K562 (cell line): ENCODE data around the gene KITLG. TPM values are rescaled to one million over a fixed set of nuclear protein-coding genes. Genes with fewer than 3 reads are reported as not detected.

Source experiments
- ATAC-seq: fragments of 200-7000 bp; cut with Tn5 transposase; 3 replicates; pipeline ENCODE4 v1.9.1; 2020; ENCODE audit warnings: moderate library complexity
- BruUV-seq: library from RNA; stranded (reverse); fragments of 400-500 nt; replicated peaks from 2 replicates; lab custom pipeline; 2021; lab: Mats Ljungman, UMichigan
- CTCF ChIA-PET: fragments of 300-600 bp; formaldehyde crosslinking; extraction: SDS; loops from one replicate; lab custom pipeline; 2021; ENCODE audit warnings: low intra/inter-chr PET ratio; lab: Yijun Ruan, JAX
- POLR2A ChIA-PET: fragments of 300-600, 350-650 bp; sonication (Branson Sonifier 250); formaldehyde crosslinking; extraction: SDS; loops from one replicate; lab custom pipeline; 2021; ENCODE audit warnings: antibody characterized with exemption, inconsistent platforms; lab: Yijun Ruan, JAX
- DNase-seq, 4 experiments: peaks; one replicate each; pipeline versions ENCODE4 v3.0.0 to v3.0.0-alpha.2; 2011 to 2018; ENCODE audit warnings: low spot score in 3 of 4, mixed read lengths in 3 of 4; ENCODE audit errors: extremely low read depth in 1 of 4
- FAIRE-seq: peaks from 2 replicates; lab custom pipeline; 2011; peaks lifted over from hg19 to GRCh38; lab: Jason Lieb, UNC
- H2AFZ ChIP-seq: 2 replicates; pipeline ENCODE4 v1.6.0; 2011; ENCODE audit warnings: low read depth, low read length, control low read depth, inconsistent platforms
- H3K27ac ChIP-seq: fragments of 200-600 bp; 3 replicates; pipeline ENCODE4 v1.8.0; 2011; ENCODE audit warnings: low read depth, mild to moderate bottlenecking, control low read depth, inconsistent platforms, low read length, moderate library complexity, mixed read lengths; ENCODE audit errors: extremely low read depth
- H3K27me3 ChIP-seq, 2 experiments: fragments of 300-600 bp in 1 of 2; 2 replicates in 1 of 2; 3 replicates in 1 of 2; pipeline versions ENCODE4 v1.6.0 to v1.8.0; 2011; ENCODE audit warnings: inconsistent platforms in 2 of 2, low read length in 2 of 2, mild to moderate bottlenecking in 1 of 2, mixed read lengths in 1 of 2, moderate library complexity in 1 of 2; ENCODE audit not compliant: control insufficient read depth in 2 of 2, insufficient read depth in 2 of 2
- H3K36me3 ChIP-seq: fragments of 300-600 bp; 3 replicates; pipeline ENCODE4 v1.8.0; 2011; ENCODE audit warnings: mild to moderate bottlenecking, low read length, inconsistent platforms; ENCODE audit not compliant: control insufficient read depth, insufficient read depth
- H3K4me1 ChIP-seq, 2 experiments: fragments of 200-600 bp in 1 of 2; replicated peaks in 1 of 2; 2 replicates in 1 of 2; 3 replicates in 1 of 2; pipeline versions ENCODE4 v1.5.1 to v1.8.0; 2011; ENCODE audit warnings: inconsistent platforms in 2 of 2, low read length in 2 of 2, mild to moderate bottlenecking in 1 of 2, mixed read lengths in 1 of 2, moderate library complexity in 1 of 2; ENCODE audit not compliant: control insufficient read depth in 2 of 2, insufficient read depth in 2 of 2
- H3K4me2 ChIP-seq: 2 replicates; pipeline ENCODE4 v1.6.1; 2011; ENCODE audit warnings: low read length, control low read depth, inconsistent platforms, mixed read lengths; ENCODE audit not compliant: insufficient read depth
- H3K4me3 ChIP-seq: fragments of 200-600 bp; sonication (generic), shearing (Covaris generic); 2 replicates; pipeline ENCODE4 v1.5.1; 2016; ENCODE audit warnings: control low read depth, inconsistent platforms
- H3K79me2 ChIP-seq: fragments of 200-600 bp; 3 replicates; pipeline ENCODE4 v1.8.0; 2011; ENCODE audit warnings: low read length, inconsistent platforms; ENCODE audit not compliant: control insufficient read depth, insufficient read depth
- H3K9ac ChIP-seq, 2 experiments: 2 replicates each; pipeline versions ENCODE4 v1.6.0 to v1.6.1; 2011; ENCODE audit warnings: low read depth in 2 of 2, low read length in 2 of 2, control low read depth in 1 of 2, inconsistent platforms in 1 of 2, mild to moderate bottlenecking in 1 of 2, mixed read lengths in 1 of 2; ENCODE audit not compliant: insufficient read depth in 1 of 2
- H3K9me1 ChIP-seq: one replicate; pipeline ENCODE4 v1.6.0; 2011; ENCODE audit warnings: inconsistent platforms, mild to moderate bottlenecking, low read length, moderate library complexity; ENCODE audit not compliant: control insufficient read depth, insufficient read depth
- H3K9me3 ChIP-seq: replicated peaks from 2 replicates; pipeline ENCODE4 v1.5.1; 2011; ENCODE audit warnings: low read depth, low read length, inconsistent platforms; ENCODE audit not compliant: control insufficient read depth, insufficient read depth
- H4K20me1 ChIP-seq: replicated peaks from 2 replicates; pipeline ENCODE4 v1.6.1; 2011; ENCODE audit warnings: low read length, inconsistent platforms, mixed read lengths; ENCODE audit not compliant: control insufficient read depth, insufficient read depth
- CBFB ChIP-seq: sonication (generic); formaldehyde crosslinking; IDR thresholded peaks from 2 replicates; pipeline ENCODE4 v1.4.0; 2020; ENCODE audit warnings: mild to moderate bottlenecking, missing genetic modification reagents
- CEBPG ChIP-seq, 3 experiments: fragments of 200-800 bp in 1 of 3; sonication (Bioruptor generic) in 1 of 3; sonication (generic) in 1 of 3; formaldehyde crosslinking in 1 of 3; IDR thresholded peaks in 2 of 3; conservative IDR thresholded peaks in 1 of 3; 2 replicates each; pipeline versions ENCODE4 v1.6.1 to v1.8.0; 2016 to 2022; ENCODE audit warnings: missing compliant biosample characterization in 2 of 3, missing genetic modification characterization in 2 of 3, mild to moderate bottlenecking in 1 of 3, missing genetic modification reagents in 1 of 3
- ETS2 ChIP-seq: IDR thresholded peaks from 2 replicates; pipeline ENCODE4 v1.6.1; 2016; ENCODE audit warnings: borderline replicate concordance, missing genetic modification characterization, mild to moderate bottlenecking, moderate library complexity, missing compliant biosample characterization; ENCODE audit not compliant: poor library complexity, severe bottlenecking
- HDAC3 ChIP-seq: fragments of 450-650 bp; IDR thresholded peaks from 2 replicates; pipeline ENCODE4 v1.6.1; 2018; ENCODE audit warnings: borderline replicate concordance, mild to moderate bottlenecking, moderate library complexity; ENCODE audit not compliant: partially characterized antibody
- SIX5 ChIP-seq, 2 experiments: IDR thresholded peaks; 2 replicates each; pipeline ENCODE4 v1.6.1; 2011; ENCODE audit warnings: low read length in 2 of 2, borderline replicate concordance in 1 of 2, low read depth in 1 of 2, mild to moderate bottlenecking in 1 of 2, moderate library complexity in 1 of 2; ENCODE audit not compliant: insufficient read depth in 1 of 2
- STAT5B ChIP-seq: fragments of 250-450 bp; sonication (Bioruptor Pico); IDR thresholded peaks from 2 replicates; pipeline ENCODE4 v1.8.0; 2021; ENCODE audit warnings: mild to moderate bottlenecking, inconsistent platforms
- ZBTB17 ChIP-seq: fragments of 450-650 bp; formaldehyde crosslinking; IDR thresholded peaks from 2 replicates; pipeline ENCODE4 v1.4.0; 2020; ENCODE audit warnings: mild to moderate bottlenecking
- ZNF583 ChIP-seq: fragments of 250-450 bp; sonication (Bioruptor Pico); IDR thresholded peaks from 2 replicates; pipeline ENCODE4 v1.4.0; 2020
- ZNF766 ChIP-seq: fragments of 200-800 bp; sonication (Bioruptor generic); conservative IDR thresholded peaks from 2 replicates; pipeline ENCODE4 v1.6.1; 2016; ENCODE audit warnings: missing genetic modification characterization, missing compliant biosample characterization
- WGBS: fragments of 100-300 bp; shearing (Covaris generic); methylation state at CpG from one replicate; pipeline ENCODE4 v1.1.6; 2016; ENCODE audit warnings: low coverage, mixed read lengths; ENCODE audit not compliant: insufficient coverage; ENCODE audit errors: missing lambda C conversion rate; 5-methylcytosine and 5-hydroxymethylcytosine counted together
- in situ Hi-C: fragments of 300-500 bp; cut with MboI; formaldehyde crosslinking; loops from 4 replicates; pipeline ENCODE4 v1.15.0; 2018; ENCODE audit warnings: inconsistent platforms, mixed read lengths
- intact Hi-C: fragments of 100-400 bp; cut with micrococcal nuclease; formaldehyde crosslinking; loops from 2 replicates; pipeline ENCODE4 v1.14.2; 2022
- polyA plus RNA-seq, 8 experiments: library from polyadenylated mRNA; depleted of rRNA in 4 of 8; stranded (reverse) in 5 of 8; unstranded in 3 of 8; fragments of >200 nt; fragmentation: Nextera tagmentation in 2 of 8; fragmentation: Illumina TruSeq in 1 of 8; extraction: Ambion mirVana in 2 of 8; extraction: Trizol in 1 of 8; gene quantifications; 2 replicates each; pipeline versions ENCODE4 v1.2.1 to v1.2.3, GENCODE V29; 2011 to 2014; ENCODE audit warnings: inconsistent platforms in 1 of 8, missing spikeins in 1 of 8
- total RNA-seq, 7 experiments: library from RNA; depleted of rRNA in 6 of 7; stranded (reverse); fragments of >200 nt in 6 of 7; fragmentation: Illumina TruSeq in 2 of 7; extraction: Trizol in 2 of 7; gene quantifications; 2 replicates each; pipeline versions ENCODE4 v1.2.1 to v1.2.3, GENCODE V29; 2011 to 2021; ENCODE audit warnings: low replicate concordance in 1 of 7
- TF ChIP-seq, protein P1 (sequence below): fragments of 250-450 bp; sonication (Bioruptor Pico); IDR thresholded peaks from 2 replicates; pipeline ENCODE4 v1.8.0; 2021; ENCODE audit warnings: mild to moderate bottlenecking, moderate library complexity
- TF ChIP-seq, protein P2 (sequence below): fragments of 450-650 bp; formaldehyde crosslinking; IDR thresholded peaks from 2 replicates; pipeline ENCODE4 v1.4.0; 2020; ENCODE audit warnings: mild to moderate bottlenecking, mixed read lengths
- TF ChIP-seq, protein P3 (sequence below): fragments of 450-650 bp; formaldehyde crosslinking; IDR thresholded peaks from 2 replicates; pipeline ENCODE4 v1.4.0; 2022; ENCODE audit warnings: missing genetic modification characterization

KITLG gene
- total and polyA plus RNA-seq, 9 of the 15 experiments (the other 6 are each of a cell fraction or from before 2014, with no cell fraction given): 0.04 to 0.09 (median 0.04) TPM; not detected in 6

DNA sequence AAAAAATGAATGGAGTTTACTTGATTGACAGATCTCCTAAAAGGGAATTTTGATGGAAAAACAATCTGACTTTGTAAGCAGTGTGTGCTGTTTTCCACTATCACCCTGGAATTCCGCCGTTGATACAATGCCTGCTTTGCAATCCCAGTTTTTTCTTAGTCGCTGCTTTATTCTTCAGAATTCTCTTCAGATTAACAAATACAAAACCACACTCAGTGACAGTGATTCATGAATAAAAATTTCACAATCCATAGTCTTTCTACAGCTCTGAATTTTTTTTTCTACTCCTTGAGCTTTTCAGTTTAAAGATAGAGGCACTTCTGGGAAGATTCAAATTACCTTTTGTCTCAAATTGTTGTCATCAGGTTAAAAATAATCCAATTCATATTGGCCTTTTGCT, 44.6 kb upstream of the KITLG start:
- intact Hi-C loops (no loop called here), in situ Hi-C loops (no loop called here)
- ChIA-PET POLR2A (no interaction called here), CTCF (no interaction called here)
- no peak overlapping the region for H3K27ac ChIP-seq
- H3K27me3 ChIP-seq: no peaks in the 10 kb centered on the region
- no peak overlapping the region for H2AFZ ChIP-seq
- BruUV-seq: no TSS peak
- H3K4me2 ChIP-seq: no peak overlapping the region
- H3K9me3 ChIP-seq: no peaks in the 10 kb centered on the region
- no peaks in the 10 kb centered on the region for H3K4me1 ChIP-seq
- no peak overlapping the region for H3K4me3 ChIP-seq
- no peaks in the 10 kb centered on the region for H3K36me3 ChIP-seq
- WGBS: 0% methylated on average over 3 of the region's 3 CpGs
- no peak for ATAC-seq
- no peaks in the 10 kb centered on the region for H3K9me1 ChIP-seq
- H3K79me2 ChIP-seq: no peaks in the 10 kb centered on the region
- TF ChIP-seq, protein P1, sequence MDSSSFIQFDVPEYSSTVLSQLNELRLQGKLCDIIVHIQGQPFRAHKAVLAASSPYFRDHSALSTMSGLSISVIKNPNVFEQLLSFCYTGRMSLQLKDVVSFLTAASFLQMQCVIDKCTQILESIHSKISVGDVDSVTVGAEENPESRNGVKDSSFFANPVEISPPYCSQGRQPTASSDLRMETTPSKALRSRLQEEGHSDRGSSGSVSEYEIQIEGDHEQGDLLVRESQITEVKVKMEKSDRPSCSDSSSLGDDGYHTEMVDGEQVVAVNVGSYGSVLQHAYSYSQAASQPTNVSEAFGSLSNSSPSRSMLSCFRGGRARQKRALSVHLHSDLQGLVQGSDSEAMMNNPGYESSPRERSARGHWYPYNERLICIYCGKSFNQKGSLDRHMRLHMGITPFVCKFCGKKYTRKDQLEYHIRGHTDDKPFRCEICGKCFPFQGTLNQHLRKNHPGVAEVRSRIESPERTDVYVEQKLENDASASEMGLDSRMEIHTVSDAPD (CRISPR knock-in tag): no peak
- TF ChIP-seq HDAC3 (no peak), ZBTB17 (CRISPR knock-in tag) (no peak), ETS2 (tag) (no peak), CEBPG (CRISPR knock-in tag; IDR thresholded peaks at IDR 0.05) (no peak), CEBPG (tag; conservative IDR thresholded peaks at IDR 0.05 in 1 of 2, IDR thresholded peaks at IDR 0.05 in 1 of 2) (no peak), SIX5 (IDR thresholded peaks at IDR 0.05; ENCODE audit: borderline replicate concordance in 1 of 2, insufficient read depth in 1 of 2, low read depth in 1 of 2, low read length in 2 of 2) (no peak), ZNF583 (CRISPR knock-in tag) (no peak), ZNF766 (CRISPR knock-in tag) (no peak), STAT5B (no peak), CBFB (no peak)
- TF ChIP-seq, protein P2, sequence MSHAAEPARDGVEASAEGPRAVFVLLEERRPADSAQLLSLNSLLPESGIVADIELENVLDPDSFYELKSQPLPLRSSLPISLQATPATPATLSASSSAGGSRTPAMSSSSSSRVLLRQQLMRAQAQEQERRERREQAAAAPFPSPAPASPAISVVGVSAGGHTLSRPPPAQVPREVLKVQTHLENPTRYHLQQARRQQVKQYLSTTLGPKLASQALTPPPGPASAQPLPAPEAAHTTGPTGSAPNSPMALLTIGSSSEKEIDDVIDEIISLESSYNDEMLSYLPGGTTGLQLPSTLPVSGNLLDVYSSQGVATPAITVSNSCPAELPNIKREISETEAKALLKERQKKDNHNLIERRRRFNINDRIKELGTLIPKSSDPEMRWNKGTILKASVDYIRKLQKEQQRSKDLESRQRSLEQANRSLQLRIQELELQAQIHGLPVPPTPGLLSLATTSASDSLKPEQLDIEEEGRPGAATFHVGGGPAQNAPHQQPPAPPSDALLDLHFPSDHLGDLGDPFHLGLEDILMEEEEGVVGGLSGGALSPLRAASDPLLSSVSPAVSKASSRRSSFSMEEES (CRISPR knock-in tag): no peak
- TF ChIP-seq, protein P3, sequence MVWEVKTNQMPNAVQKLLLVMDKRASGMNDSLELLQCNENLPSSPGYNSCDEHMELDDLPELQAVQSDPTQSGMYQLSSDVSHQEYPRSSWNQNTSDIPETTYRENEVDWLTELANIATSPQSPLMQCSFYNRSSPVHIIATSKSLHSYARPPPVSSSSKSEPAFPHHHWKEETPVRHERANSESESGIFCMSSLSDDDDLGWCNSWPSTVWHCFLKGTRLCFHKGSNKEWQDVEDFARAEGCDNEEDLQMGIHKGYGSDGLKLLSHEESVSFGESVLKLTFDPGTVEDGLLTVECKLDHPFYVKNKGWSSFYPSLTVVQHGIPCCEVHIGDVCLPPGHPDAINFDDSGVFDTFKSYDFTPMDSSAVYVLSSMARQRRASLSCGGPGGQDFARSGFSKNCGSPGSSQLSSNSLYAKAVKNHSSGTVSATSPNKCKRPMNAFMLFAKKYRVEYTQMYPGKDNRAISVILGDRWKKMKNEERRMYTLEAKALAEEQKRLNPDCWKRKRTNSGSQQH (CRISPR knock-in tag): no peak
- H4K20me1 ChIP-seq: no peaks in the 10 kb centered on the region
- no peak for DNase-seq
- no peak overlapping the region for H3K9ac ChIP-seq
- FAIRE-seq: no peak
